Immature natural killer cell (primary cell): Measurements from ENCODE around the gene KRT16. TPM values are rescaled to one million over a fixed set of nuclear protein-coding genes. Genes with fewer than 3 reads are reported as not detected.
"Not testable (repeated sequence)": the region's sequence is repeated elsewhere in the genome, so short reads cannot be mapped to it uniquely, and the experiment has no call there.

ENCODE experiments used
- DNase-seq, 3 donors: peaks; one replicate each; pipeline ENCODE4 v3.0.0; 2022; ENCODE audit warnings: mixed read lengths in 1 of 3
- H3K27ac Mint-ChIP-seq, 6 donors: one replicate each; pipeline ENCODE4 v1.8.0; 2020; ENCODE audit warnings: mixed read lengths in 6 of 6, mild to moderate bottlenecking in 5 of 6, inconsistent platforms in 4 of 6, moderate library complexity in 3 of 6
- H3K27me3 Mint-ChIP-seq, 3 donors: one replicate each; pipeline ENCODE4 v1.8.0; 2020 to 2021; ENCODE audit warnings: low read depth in 3 of 3, mild to moderate bottlenecking in 3 of 3, mixed read lengths in 3 of 3, moderate library complexity in 3 of 3, inconsistent platforms in 1 of 3
- H3K36me3 Mint-ChIP-seq, 3 donors: one replicate each; pipeline ENCODE4 v1.8.0; 2020; ENCODE audit warnings: mixed read lengths in 3 of 3, inconsistent platforms in 2 of 3, mild to moderate bottlenecking in 2 of 3
- H3K4me1 Mint-ChIP-seq, 2 donors: one replicate each; pipeline ENCODE4 v1.8.0; 2020; ENCODE audit warnings: inconsistent platforms in 2 of 2, mild to moderate bottlenecking in 2 of 2, mixed read lengths in 2 of 2, moderate library complexity in 1 of 2
- H3K4me3 Mint-ChIP-seq, 5 donors: one replicate each; pipeline ENCODE4 v1.8.0; 2020; ENCODE audit warnings: mild to moderate bottlenecking in 5 of 5, mixed read lengths in 5 of 5, inconsistent platforms in 3 of 5, moderate library complexity in 3 of 5
- H3K9me3 Mint-ChIP-seq, 6 donors: one replicate each; pipeline ENCODE4 v1.8.0; 2020; ENCODE audit warnings: mild to moderate bottlenecking in 6 of 6, mixed read lengths in 6 of 6, inconsistent platforms in 4 of 6, moderate library complexity in 3 of 6
- polyA plus RNA-seq, 3 donors: library from polyadenylated mRNA; unstranded; fragments of 300-500 nt; fragmentation: Illumina TruSeq; gene quantifications; one replicate each; pipeline ENCODE4 v1.2.3, GENCODE V29; 2021

KRT16 gene
- polyA plus RNA-seq, 3 donors from 2014 or later, result not detected

DNA sequence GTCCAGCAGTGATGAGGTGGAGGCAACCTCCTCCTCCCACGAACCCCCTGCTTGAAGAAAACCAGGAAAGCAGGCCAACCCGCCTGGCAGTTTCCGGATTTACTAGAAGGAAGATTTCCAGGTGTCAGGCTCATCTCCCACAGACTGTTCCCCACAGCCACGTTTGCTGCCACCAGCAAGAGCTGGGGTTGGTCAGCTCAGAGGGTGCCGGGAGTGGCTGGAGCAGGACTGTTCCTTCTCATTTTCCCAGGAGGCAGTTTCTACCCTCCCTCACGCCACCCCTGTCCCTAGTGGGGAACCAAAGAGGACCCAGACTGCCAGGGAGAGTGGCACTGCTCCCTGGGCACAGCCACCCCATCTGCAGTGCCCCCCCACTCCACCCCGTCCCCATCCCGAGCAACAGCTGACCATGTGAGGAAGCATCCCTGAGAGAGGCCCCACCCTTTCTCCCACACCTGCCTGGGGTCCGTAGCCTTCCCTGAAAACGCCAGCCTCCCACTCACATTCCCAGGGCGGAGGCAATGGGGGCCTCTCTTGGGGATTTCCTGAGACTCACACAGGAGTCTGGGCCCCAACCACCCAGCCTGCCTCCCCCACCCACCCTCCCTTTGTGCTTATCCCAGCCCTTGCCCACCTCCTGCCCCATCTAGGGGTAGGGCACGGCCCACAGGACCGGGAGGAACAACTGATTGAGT, 5.9 kb upstream of the KRT16 start:
- H3K36me3 Mint-ChIP-seq, result no peaks in the 10 kb centered on the region
- no peak overlapping the region for H3K4me3 Mint-ChIP-seq
- H3K4me1 Mint-ChIP-seq, result no peaks in the 10 kb centered on the region
- H3K9me3 Mint-ChIP-seq, result no peaks in the 10 kb centered on the region
- no peak overlapping the region for H3K27ac Mint-ChIP-seq
- no peaks in the 10 kb centered on the region for H3K27me3 Mint-ChIP-seq
- DNase-seq, result no peak

DNA sequence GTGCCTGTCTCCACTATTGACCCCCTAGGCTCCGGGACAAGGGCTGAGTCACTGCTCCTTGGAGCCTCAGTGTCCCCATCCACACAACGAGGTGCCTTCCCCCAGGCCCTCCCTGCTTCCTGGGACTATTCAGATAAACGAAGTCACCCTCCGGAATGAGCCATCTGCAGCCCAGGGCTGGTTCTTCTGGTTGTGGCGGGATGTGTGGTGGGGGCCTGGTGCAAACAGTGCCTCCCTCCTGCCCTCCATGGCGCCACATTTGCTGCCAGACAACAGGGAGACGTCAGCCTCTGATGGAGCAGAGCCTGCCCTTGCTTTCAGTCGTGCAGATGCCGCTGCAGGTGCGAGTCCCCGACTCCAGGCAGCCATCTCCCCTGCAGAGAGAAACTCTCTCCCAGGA, 5.1 kb upstream of the KRT16 start:
- no peak overlapping the region for H3K27ac Mint-ChIP-seq
- H3K27me3 Mint-ChIP-seq, result no peaks in the 10 kb centered on the region
- no peaks in the 10 kb centered on the region for H3K4me1 Mint-ChIP-seq
- H3K9me3 Mint-ChIP-seq, result no peaks in the 10 kb centered on the region
- no peaks in the 10 kb centered on the region for H3K36me3 Mint-ChIP-seq
- no peak for DNase-seq
- no peak overlapping the region for H3K4me3 Mint-ChIP-seq

DNA sequence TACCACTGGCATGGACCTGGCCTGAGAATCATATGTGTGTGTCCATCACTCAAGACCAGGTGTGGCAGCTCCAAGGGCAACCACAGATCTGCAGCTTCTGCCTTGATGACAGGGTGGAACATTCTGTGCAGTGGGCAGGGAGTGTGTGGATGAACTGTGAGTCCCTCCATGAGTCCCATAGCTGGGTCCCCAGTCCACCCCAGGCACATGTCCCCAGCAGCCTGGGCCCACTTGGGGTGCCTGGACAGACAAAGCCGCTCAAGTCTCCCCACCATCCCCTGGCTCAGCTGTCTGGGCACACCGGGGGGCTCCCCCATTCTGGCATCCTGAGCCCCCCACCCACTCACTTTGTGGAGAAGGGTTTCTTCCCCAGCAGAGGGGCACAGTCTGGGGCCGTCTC, 4.6 kb upstream of the KRT16 start:
- no peaks in the 10 kb centered on the region for H3K36me3 Mint-ChIP-seq
- no peaks in the 10 kb centered on the region for H3K4me1 Mint-ChIP-seq
- H3K27ac Mint-ChIP-seq, result no peak overlapping the region
- no peak overlapping the region for H3K4me3 Mint-ChIP-seq
- H3K9me3 Mint-ChIP-seq, result no peaks in the 10 kb centered on the region
- peaks cover 0 to 1% (median 0%) of the 10 kb centered on the region in 3 donors for H3K27me3 Mint-ChIP-seq
- DNase-seq, result no peak

DNA sequence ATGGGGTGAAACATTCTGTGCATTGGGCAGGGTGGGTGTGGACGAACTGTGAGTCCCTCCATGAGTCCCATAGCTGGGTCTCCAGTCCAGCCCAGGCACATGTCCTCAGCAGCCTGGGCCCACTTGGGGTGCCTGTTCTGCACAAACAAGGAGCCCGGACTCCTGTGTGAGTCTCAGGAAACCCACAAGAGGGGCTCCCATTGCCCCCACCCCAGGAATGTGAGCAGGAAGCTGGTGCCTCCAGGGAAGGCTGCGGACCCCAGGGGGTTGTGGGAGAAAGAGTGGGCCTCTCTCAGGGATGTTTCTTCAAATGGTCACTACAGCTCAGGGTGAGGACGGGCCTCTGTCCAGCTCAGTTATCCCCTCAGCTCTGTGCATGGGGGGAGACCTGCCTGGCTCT, 3.9 kb upstream of the KRT16 start:
- not testable (repeated sequence) for H3K27ac Mint-ChIP-seq, H3K9me3 Mint-ChIP-seq, H3K4me1 Mint-ChIP-seq, H3K36me3 Mint-ChIP-seq, H3K27me3 Mint-ChIP-seq, H3K4me3 Mint-ChIP-seq, DNase-seq

DNA sequence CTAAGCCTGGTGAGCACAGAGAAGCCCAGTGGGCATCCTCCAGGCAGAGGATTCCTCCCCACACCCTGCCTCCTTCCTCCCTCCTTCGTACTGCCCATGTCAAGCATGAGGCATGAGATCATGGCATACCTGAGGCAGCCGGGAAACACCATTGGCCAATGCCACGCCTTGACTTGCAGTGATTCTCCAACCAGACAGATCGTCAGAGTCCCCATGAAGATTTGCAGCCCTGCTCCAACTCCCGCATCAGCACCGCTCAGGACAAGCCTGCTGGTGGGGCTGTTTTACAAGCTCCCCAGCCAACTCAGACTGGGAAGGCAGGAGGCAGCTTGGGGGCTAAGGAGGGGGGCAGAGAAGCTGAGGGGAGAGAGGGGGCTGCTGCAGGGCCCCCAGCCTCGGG, 2.9 kb upstream of the KRT16 start:
- Mint-ChIP-seq H3K27me3 (peaks cover 0 to 3% (median 0%) of the 10 kb centered on the region in 3 donors), H3K36me3 (no peaks in the 10 kb centered on the region), H3K4me3 (no peak overlapping the region), H3K27ac (no peak overlapping the region), H3K9me3 (no peaks in the 10 kb centered on the region), H3K4me1 (no peaks in the 10 kb centered on the region)
- DNase-seq, result no peak

DNA sequence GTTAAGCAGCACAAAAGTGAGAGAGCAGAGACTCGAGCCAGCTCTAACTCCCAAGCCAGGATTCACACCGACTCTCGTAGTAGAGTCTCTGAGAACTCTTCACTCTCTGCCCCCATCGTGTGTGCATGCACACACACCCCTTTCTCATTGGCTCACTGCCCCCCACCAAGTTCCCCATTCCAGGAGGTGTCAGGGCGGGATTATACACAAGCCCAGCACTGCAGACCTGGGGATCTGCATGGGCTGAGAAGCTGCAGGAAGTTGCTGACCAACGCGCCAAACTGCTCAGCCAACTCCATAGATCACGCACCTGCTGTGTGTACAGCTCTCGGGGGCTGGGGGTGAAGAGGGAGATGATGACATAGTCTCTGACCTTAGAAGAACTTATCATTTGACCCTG, 2.2 kb upstream of the KRT16 start:
- not testable (repeated sequence) for H3K4me3 Mint-ChIP-seq, H3K27ac Mint-ChIP-seq, H3K4me1 Mint-ChIP-seq, H3K27me3 Mint-ChIP-seq, DNase-seq, H3K9me3 Mint-ChIP-seq, H3K36me3 Mint-ChIP-seq

DNA sequence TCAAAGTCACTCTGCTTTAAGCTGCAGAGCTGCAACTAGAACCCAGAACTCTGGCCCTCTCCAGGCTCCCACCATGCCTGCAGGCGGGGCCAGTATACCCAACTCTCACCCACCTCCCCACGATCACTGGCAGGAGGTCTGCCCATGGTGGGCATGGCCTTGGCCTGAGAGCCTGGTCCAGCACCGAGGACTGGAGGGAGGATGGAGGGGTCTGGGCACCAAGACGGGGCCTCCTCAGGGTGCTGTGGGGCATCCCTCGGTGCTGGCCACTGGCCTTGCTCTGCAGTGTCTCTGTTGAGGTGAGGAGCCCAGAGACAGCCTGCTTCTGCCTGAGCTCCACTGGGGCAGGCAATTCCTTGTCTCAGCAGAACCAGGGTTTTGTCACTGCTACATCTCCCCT, 1.5 kb upstream of the KRT16 start:
- Mint-ChIP-seq H3K4me3 (no peak overlapping the region), H3K9me3 (no peaks in the 10 kb centered on the region), H3K27ac (no peak overlapping the region), H3K4me1 (no peaks in the 10 kb centered on the region), H3K27me3 (peaks cover 0 to 4% (median 3%) of the 10 kb centered on the region in 3 donors), H3K36me3 (no peaks in the 10 kb centered on the region)
- DNase-seq, result no peak

DNA sequence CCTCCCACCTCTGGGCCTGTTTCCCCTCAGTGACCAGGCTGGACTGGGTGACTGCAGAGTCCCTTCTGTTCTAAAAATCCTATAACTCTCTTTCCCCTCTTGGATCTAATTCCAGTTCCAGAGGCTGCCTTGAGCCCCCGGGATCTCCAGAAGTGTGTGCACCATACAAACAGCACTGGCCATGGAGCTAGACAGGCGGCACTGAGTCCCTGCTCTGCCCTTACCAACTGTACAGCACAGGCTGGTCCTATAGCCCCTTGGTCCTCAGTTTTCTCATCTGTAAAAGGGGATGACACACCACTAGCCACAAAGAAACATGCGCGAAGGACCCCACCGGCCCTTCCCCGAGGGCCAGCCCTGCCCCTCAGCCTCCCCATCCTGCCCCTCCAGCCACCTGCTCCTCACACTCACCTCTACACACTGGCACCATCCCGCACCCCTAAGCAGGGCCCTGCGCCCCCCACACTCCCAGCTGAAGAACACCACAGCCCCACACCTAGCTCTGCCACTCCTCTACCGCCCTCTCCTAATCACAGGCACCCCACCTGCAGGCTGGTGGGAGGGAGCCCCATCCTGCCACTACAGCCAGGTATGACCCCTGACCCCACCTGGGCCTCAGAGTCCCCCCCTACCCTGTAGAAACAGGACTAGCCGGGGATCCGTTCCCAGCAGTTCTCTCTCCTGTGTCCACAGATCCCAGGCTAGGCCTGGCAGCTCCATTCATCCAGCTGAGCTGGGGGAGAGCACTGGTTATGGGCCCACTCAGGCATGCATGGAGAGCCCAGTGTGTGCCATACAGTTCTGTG, 913 bp upstream of the KRT16 start:
- H3K4me1 Mint-ChIP-seq, result no peaks in the 10 kb centered on the region
- H3K27ac Mint-ChIP-seq, result no peak overlapping the region
- H3K36me3 Mint-ChIP-seq, result no peaks in the 10 kb centered on the region
- no peak overlapping the region for H3K4me3 Mint-ChIP-seq
- H3K9me3 Mint-ChIP-seq, result no peaks in the 10 kb centered on the region
- DNase-seq, result no peak
- peaks cover 0 to 8% (median 4%) of the 10 kb centered on the region in 3 donors for H3K27me3 Mint-ChIP-seq

DNA sequence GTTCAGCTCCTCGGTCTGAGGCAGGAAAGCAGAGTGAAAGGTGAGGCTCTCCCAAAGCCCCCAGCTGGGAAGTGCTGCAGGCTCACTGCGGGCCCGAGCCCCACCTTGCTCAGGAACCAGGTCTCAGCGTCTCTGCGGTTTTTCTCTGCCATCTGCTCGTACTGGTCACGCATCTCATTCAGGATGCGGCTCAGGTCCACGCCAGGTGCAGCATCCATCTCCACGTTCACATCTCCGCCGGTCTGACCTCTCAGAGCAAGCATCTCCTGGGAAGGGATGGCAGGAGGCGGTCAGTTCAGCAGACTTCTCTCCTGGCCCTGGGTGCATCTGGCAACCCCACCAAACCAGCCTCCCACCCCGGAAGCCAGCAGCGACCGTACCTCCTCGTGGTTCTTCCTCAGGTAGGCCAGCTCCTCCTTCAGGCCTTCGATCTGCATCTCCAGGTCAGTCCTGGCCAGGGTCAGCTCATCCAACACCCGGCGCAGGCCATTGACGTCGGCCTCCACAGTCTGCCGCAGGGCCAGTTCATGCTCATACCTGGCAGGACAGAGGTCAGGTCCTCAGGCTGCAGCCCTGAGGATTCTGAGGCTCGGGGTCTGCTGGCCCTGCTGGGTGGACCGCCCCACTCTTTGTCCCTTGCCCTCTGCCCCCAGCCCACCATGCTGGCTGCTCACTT, 1.5 kb downstream of the KRT16 start:
- DNase-seq, result no peak
- Mint-ChIP-seq H3K9me3 (peaks cover 6 to 15% (median 11%) of the 10 kb centered on the region in 6 donors), H3K36me3 (peaks cover 0 to 8% (median 4%) of the 10 kb centered on the region in 3 donors), H3K27ac (no peak overlapping the region), H3K4me1 (no peaks in the 10 kb centered on the region), H3K4me3 (no peak overlapping the region), H3K27me3 (peaks cover 6 to 17% (median 9%) of the 10 kb centered on the region in 3 donors)

DNA sequence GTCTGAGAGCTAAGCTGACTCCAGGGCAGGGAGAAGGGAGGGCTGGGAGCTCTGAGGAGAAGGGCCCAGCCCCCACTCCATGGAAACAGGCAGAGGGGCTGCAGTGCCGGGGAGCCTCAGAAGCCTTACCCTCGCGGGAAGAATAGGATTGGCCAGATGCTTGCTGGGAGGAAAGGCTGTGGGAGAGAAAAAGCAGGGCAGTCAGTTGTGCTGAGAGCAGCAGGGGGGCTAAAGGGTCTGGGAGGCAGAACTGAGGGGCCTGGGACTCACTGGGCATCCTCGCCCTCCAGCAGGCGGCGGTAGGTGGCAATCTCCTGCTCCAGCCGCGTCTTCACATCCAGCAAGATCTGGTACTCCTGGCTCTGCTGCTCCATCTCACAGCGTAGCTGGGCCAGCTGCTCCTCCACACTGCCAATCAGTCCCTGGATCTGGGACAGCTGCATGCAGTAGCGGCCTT, 2.5 kb downstream of the KRT16 start:
- peaks cover 9 to 18% (median 11%) of the 10 kb centered on the region in 6 donors for H3K9me3 Mint-ChIP-seq
- not testable (repeated sequence) for H3K4me3 Mint-ChIP-seq, DNase-seq, H3K4me1 Mint-ChIP-seq, H3K27ac Mint-ChIP-seq, H3K36me3 Mint-ChIP-seq
- H3K27me3 Mint-ChIP-seq, result peaks cover 9 to 17% (median 9%) of the 10 kb centered on the region in 3 donors

DNA sequence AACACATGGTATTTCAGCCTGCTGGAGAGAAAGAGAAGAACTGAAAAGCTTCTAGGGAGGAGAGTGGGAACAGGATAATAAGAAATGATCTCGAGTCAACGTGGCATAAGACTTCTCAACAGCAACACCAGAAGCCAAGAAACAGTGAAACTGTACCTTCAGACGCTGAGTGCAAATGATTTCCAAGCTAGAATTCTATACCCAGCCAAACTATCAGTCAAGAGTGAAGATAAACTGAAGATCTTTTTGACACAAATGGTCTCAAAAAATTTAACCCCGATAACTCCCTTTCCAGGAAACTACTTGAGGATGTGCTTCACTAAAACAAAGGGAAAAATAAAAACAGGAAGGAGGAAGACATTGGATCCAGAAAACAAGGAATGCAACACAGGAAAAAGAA, 5.6 kb downstream of the KRT16 start:
- Mint-ChIP-seq H3K9me3 (peaks cover 9 to 18% (median 11%) of the 10 kb centered on the region in 6 donors), H3K27me3 (peaks cover 11 to 15% (median 15%) of the 10 kb centered on the region in 3 donors)
- not testable (repeated sequence) for DNase-seq, H3K27ac Mint-ChIP-seq, H3K36me3 Mint-ChIP-seq, H3K4me1 Mint-ChIP-seq, H3K4me3 Mint-ChIP-seq

DNA sequence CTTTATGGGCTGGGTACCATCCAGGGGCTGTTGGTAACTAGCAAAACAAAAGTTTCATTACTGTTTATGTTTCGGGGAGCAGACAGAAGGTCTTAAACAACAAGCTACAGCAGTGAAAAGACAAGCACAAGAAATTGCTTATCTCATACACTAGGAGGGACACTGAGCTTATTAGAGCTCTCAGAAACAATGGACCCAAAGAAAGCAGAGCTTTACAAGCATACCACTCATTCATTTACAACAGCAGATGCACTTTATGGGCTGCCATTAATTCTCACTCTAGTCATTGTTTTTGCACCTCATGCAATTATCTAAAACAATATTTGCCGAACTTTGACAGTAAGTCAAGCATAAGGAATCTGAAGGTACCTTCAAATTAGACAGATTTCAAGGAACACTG, 10.0 kb downstream of the KRT16 start:
- Mint-ChIP-seq H3K4me1 (no peaks in the 10 kb centered on the region), H3K4me3 (no peak overlapping the region), H3K27ac (no peak overlapping the region), H3K9me3 (peaks cover 8 to 17% (median 11%) of the 10 kb centered on the region in 6 donors), H3K36me3 (peaks cover 0 to 8% (median 4%) of the 10 kb centered on the region in 3 donors), H3K27me3 (peaks cover 9 to 12% (median 11%) of the 10 kb centered on the region in 3 donors)
- no peak for DNase-seq

DNA sequence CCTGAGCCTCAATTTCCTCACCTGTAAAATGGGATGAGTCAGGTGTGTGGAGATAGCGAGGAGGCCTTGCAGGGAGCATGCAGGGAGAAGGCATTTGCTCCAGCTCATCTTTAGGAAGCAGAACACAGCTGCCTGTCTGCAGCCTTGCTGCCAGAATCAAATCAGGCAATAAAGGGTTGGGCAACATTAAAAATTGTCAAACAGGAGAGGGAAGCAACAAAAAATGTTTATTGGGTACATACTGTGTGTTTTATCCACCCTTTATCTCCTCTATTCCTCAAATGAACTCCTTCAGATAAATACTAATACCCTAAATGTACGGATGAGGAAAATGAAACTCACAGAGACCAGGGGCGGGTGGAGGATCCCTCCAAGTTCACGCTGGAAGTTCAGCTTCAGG, 12.2 kb downstream of the KRT16 start:
- H3K4me3 Mint-ChIP-seq, result no peak overlapping the region
- H3K36me3 Mint-ChIP-seq, result no peaks in the 10 kb centered on the region
- H3K27me3 Mint-ChIP-seq, result peaks cover 5 to 8% (median 7%) of the 10 kb centered on the region in 3 donors
- H3K27ac Mint-ChIP-seq, result no peak overlapping the region
- no peaks in the 10 kb centered on the region for H3K4me1 Mint-ChIP-seq
- peaks cover 0 to 1% (median 0%) of the 10 kb centered on the region in 6 donors for H3K9me3 Mint-ChIP-seq
- DNase-seq, result no peak

DNA sequence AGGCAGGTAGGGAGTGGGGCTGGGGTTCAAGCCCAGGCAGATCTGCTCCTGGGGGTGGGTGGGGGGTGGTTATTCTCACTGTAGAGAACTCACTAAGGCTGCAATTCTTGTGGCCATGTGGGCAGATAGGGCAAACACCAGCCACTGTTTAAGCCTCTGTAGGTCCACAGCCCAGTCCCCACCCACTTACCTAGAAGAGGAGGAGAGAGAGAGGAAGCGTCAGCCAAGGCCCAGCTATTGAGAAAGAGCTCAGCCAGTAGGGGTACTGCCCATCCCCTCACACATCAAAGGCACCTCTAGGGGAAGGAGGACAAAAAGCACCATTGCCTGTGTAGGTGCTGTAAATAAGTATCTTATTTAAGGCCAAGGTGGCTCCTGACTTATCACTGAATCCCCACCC, 12.9 kb downstream of the KRT16 start:
- Mint-ChIP-seq H3K4me3 (no peak overlapping the region), H3K27ac (no peak overlapping the region), H3K9me3 (no peaks in the 10 kb centered on the region), H3K27me3 (peaks cover 4 to 5% (median 4%) of the 10 kb centered on the region in 3 donors), H3K4me1 (no peaks in the 10 kb centered on the region), H3K36me3 (no peaks in the 10 kb centered on the region)
- DNase-seq, result no peak
